Parathyroid adenoma (tissue), 2 donors: ENCODE data around the gene SULT1C2.

Source experiments
- H2AFZ ChIP-seq: fragments of 300-600 bp; sonication (generic); one replicate; pipeline ENCODE4 v1.7.0; 2017; ENCODE audit warnings: antibody characterized with exemption, mild to moderate bottlenecking
- H3K27ac ChIP-seq: fragments of 300-600 bp; sonication (generic); one replicate; pipeline ENCODE4 v1.7.0; 2017
- H3K27me3 ChIP-seq: fragments of 300-600 bp; sonication (generic); one replicate; pipeline ENCODE4 v1.7.0; 2017; ENCODE audit warnings: low read length; ENCODE audit not compliant: control insufficient read depth, insufficient read depth
- H3K36me3 ChIP-seq: fragments of 300-600 bp; sonication (generic); one replicate; pipeline ENCODE4 v1.7.0; 2017; ENCODE audit warnings: low read length; ENCODE audit not compliant: control insufficient read depth, insufficient read depth
- H3K4me1 ChIP-seq: fragments of 300-600 bp; sonication (generic); one replicate; pipeline ENCODE4 v1.7.0; 2017; ENCODE audit warnings: control low read depth
- H3K4me2 ChIP-seq: fragments of 300-600 bp; sonication (generic); one replicate; pipeline ENCODE4 v1.7.0; 2017; ENCODE audit warnings: low read length
- H3K4me3 ChIP-seq: fragments of 300-600 bp; sonication (generic); one replicate; pipeline ENCODE4 v1.7.0; 2017; ENCODE audit warnings: low read depth, low read length
- H3K79me2 ChIP-seq: fragments of 300-600 bp; sonication (generic); one replicate; pipeline ENCODE4 v1.7.0; 2017; ENCODE audit warnings: control low read depth
- H3K9ac ChIP-seq: fragments of 300-600 bp; sonication (generic); one replicate; pipeline ENCODE4 v1.7.0; 2017; ENCODE audit warnings: mild to moderate bottlenecking
- H3K9me3 ChIP-seq: fragments of 300-600 bp; sonication (generic); one replicate; pipeline ENCODE4 v1.7.0; 2017; ENCODE audit warnings: low read length; ENCODE audit not compliant: control insufficient read depth
- CTCF ChIP-seq: fragments of 300-600 bp; sonication (generic); IDR thresholded peaks from one replicate; pipeline ENCODE4 v1.7.0; 2017; ENCODE audit warnings: antibody characterized with exemption, mild to moderate bottlenecking
- donor health status: primary hyperparathyroidism.

Gene SULT1C2

GRCh38 chr2:108270346-108270745 lies 18.3 kb upstream of the SULT1C2 start:
- Histone ChIP-seq H3K79me2 (no peaks in the 10 kb centered on the region), H3K4me3 (no peak overlapping the region), H3K27me3 (no peaks in the 10 kb centered on the region), H3K4me1 (no peaks in the 10 kb centered on the region), H3K36me3 (no peaks in the 10 kb centered on the region), H3K27ac (no peak overlapping the region), H3K9ac (no peak overlapping the region), H3K9me3 (no peaks in the 10 kb centered on the region), H3K4me2 (no peak overlapping the region), H2AFZ (no peak overlapping the region)
- no peak for TF ChIP-seq CTCF

- H3K79me2 ChIP-seq: no peaks in the 10 kb centered on the region
- H3K4me2 ChIP-seq: no peak overlapping the region
- no peaks in the 10 kb centered on the region for H3K4me1 ChIP-seq
- no peaks in the 10 kb centered on the region for H3K36me3 ChIP-seq
- no peaks in the 10 kb centered on the region for H3K9me3 ChIP-seq
- H3K27me3 ChIP-seq: no peaks in the 10 kb centered on the region
- no peak for TF ChIP-seq CTCF
- no peak overlapping the region for H3K27ac ChIP-seq
- H2AFZ ChIP-seq: peak overlapping the region; percentile 79
- H3K9ac ChIP-seq: no peak overlapping the region
- H3K4me3 ChIP-seq: no peak overlapping the region
These were observed 17.8 kb upstream of the SULT1C2 start for GRCh38 chr2:108270768-108271506.

GRCh38 chr2:108271691-108272253 lies 16.9 kb upstream of the SULT1C2 start:
- H2AFZ ChIP-seq: peak overlapping the region; percentile 79
- H3K4me3 ChIP-seq: peak overlapping the region; percentile 28
- TF ChIP-seq CTCF: no peak
- H3K27ac ChIP-seq: no peak overlapping the region
- H3K9me3 ChIP-seq: no peaks in the 10 kb centered on the region
- H3K79me2 ChIP-seq: no peaks in the 10 kb centered on the region
- H3K4me2 ChIP-seq: peak overlapping the region; percentile 57
- H3K9ac ChIP-seq: no peak overlapping the region
- H3K4me1 ChIP-seq: no peaks in the 10 kb centered on the region
- H3K36me3 ChIP-seq: no peaks in the 10 kb centered on the region
- no peaks in the 10 kb centered on the region for H3K27me3 ChIP-seq

- no peak for TF ChIP-seq CTCF
- Histone ChIP-seq H3K4me3 (no peak overlapping the region), H2AFZ (no peak overlapping the region), H3K4me1 (no peaks in the 10 kb centered on the region), H3K36me3 (no peaks in the 10 kb centered on the region), H3K9ac (no peak overlapping the region), H3K27me3 (no peaks in the 10 kb centered on the region), H3K79me2 (no peaks in the 10 kb centered on the region), H3K9me3 (no peaks in the 10 kb centered on the region), H3K27ac (no peak overlapping the region), H3K4me2 (no peak overlapping the region)
These were observed 10.1 kb upstream of the SULT1C2 start for GRCh38 chr2:108278631-108279030.

- TF ChIP-seq CTCF: no peak
These were observed 9.2 kb upstream of the SULT1C2 start for GRCh38 chr2:108279468-108279867.

More at GRCh38 chr2:108279468-108279867, 9.2 kb upstream of the SULT1C2 start:
- Histone ChIP-seq H3K36me3 (no peaks in the 10 kb centered on the region), H3K27ac (no peak overlapping the region), H3K9ac (no peak overlapping the region), H2AFZ (no peak overlapping the region), H3K4me2 (no peak overlapping the region), H3K4me1 (no peaks in the 10 kb centered on the region), H3K9me3 (no peaks in the 10 kb centered on the region), H3K79me2 (no peaks in the 10 kb centered on the region), H3K27me3 (no peaks in the 10 kb centered on the region), H3K4me3 (no peak overlapping the region)
